Measurements from ENCODE around the gene HOXC6. TPM values are rescaled to one million over a fixed set of nuclear protein-coding genes. Genes with fewer than 3 reads are reported as not detected.

Gene HOXC6
- polyA plus RNA-seq, 3 donors: not detected

GRCh38 chr12:54003625-54004024 lies 24.6 kb upstream of the HOXC6 start:
- peaks cover 2 to 15% of the 10 kb centered on the region in 2 donors for H3K36me3 Mint-ChIP-seq
- H3K4me3 ChIP-seq (replicated peaks in 1 of 3; ENCODE audit: low read depth in 2 of 3, low read length in 3 of 3): no peak overlapping the region
- H2AFZ ChIP-seq (ENCODE audit: insufficient read depth, low read depth, low read length, poor library complexity, severe bottlenecking): no peak overlapping the region
- no peak overlapping the region for H3K9ac ChIP-seq (ENCODE audit: insufficient read depth, low read length, poor library complexity, severe bottlenecking)
- H4K20me1 ChIP-seq (ENCODE audit: insufficient read depth, low read length): no peaks in the 10 kb centered on the region
- peaks cover 5 to 67% of the 10 kb centered on the region in 2 donors for H3K9me3 ChIP-seq (replicated peaks in 1 of 2; ENCODE audit: control insufficient read depth in 1 of 2, insufficient read depth in 1 of 2, low read length in 2 of 2)
- 37% methylated on average over 3 of the region's 3 CpGs for whole genome bisulfite sequencing (ENCODE audit: insufficient coverage)
- no peak overlapping the region for H3K4me2 ChIP-seq (replicated peaks; ENCODE audit: extremely low read depth, low read length, poor library complexity, severe bottlenecking)
- peaks cover 24% of the 10 kb centered on the region for H3K4me1 Mint-ChIP-seq
- peaks cover 87 to 98% of the 10 kb centered on the region in 2 donors for H3K27me3 ChIP-seq (ENCODE audit: control insufficient read depth in 2 of 2, insufficient read depth in 2 of 2, low read length in 2 of 2)
- no peak overlapping the region for H3K27ac Mint-ChIP-seq
- no peak overlapping the region for H3K27ac ChIP-seq (ENCODE audit: low read depth in 1 of 2, low read length in 2 of 2)
- no peaks in the 10 kb centered on the region for H3K36me3 ChIP-seq (replicated peaks in 1 of 2; ENCODE audit: control insufficient read depth in 1 of 2, insufficient read depth in 2 of 2, low read length in 2 of 2)
- H3K9me3 Mint-ChIP-seq: peaks cover 0 to 38% (median 18%) of the 10 kb centered on the region in 7 donors
- peaks cover 18 to 28% of the 10 kb centered on the region in 2 donors for H3K4me1 ChIP-seq (ENCODE audit: control insufficient read depth in 1 of 2, insufficient read depth in 2 of 2, low read length in 2 of 2)
- DNase-seq: no peak
- H3K4me3 Mint-ChIP-seq: peak overlapping the region in 1 of 2 donors; percentile 77
- H3K79me2 ChIP-seq (ENCODE audit: insufficient read depth, low read length): no peaks in the 10 kb centered on the region
- TF ChIP-seq CTCF (IDR thresholded peaks at IDR 0.05): no peak
- intact Hi-C loops (cut with micrococcal nuclease): no loop called here
- peaks cover 98 to 100% (median 100%) of the 10 kb centered on the region in 3 donors for H3K27me3 Mint-ChIP-seq (ENCODE audit: low read depth in 3 of 3)

GRCh38 chr12:54004063-54004840 lies 24.0 kb upstream of the HOXC6 start:
- H3K27me3 ChIP-seq (ENCODE audit: control insufficient read depth in 2 of 2, insufficient read depth in 2 of 2, low read length in 2 of 2): peaks cover 84 to 97% of the 10 kb centered on the region in 2 donors
- H2AFZ ChIP-seq (ENCODE audit: insufficient read depth, low read depth, low read length, poor library complexity, severe bottlenecking): no peak overlapping the region
- H3K27ac ChIP-seq (ENCODE audit: low read depth in 1 of 2, low read length in 2 of 2): no peak overlapping the region
- peak overlapping the region in 1 of 2 donors; percentile 77 for H3K4me3 Mint-ChIP-seq
- H3K27ac Mint-ChIP-seq: no peak overlapping the region
- intact Hi-C loops (cut with micrococcal nuclease): no loop called here
- no peaks in the 10 kb centered on the region for H4K20me1 ChIP-seq (ENCODE audit: insufficient read depth, low read length)
- no peak overlapping the region for H3K9ac ChIP-seq (ENCODE audit: insufficient read depth, low read length, poor library complexity, severe bottlenecking)
- peaks cover 18 to 28% of the 10 kb centered on the region in 2 donors for H3K4me1 ChIP-seq (ENCODE audit: control insufficient read depth in 1 of 2, insufficient read depth in 2 of 2, low read length in 2 of 2)
- no peaks in the 10 kb centered on the region for H3K36me3 ChIP-seq (replicated peaks in 1 of 2; ENCODE audit: control insufficient read depth in 1 of 2, insufficient read depth in 2 of 2, low read length in 2 of 2)
- WGBS (ENCODE audit: insufficient coverage): 13% methylated on average over 6 of the region's 20 CpGs
- H3K27me3 Mint-ChIP-seq (ENCODE audit: low read depth in 3 of 3): peaks cover 96 to 99% (median 98%) of the 10 kb centered on the region in 3 donors
- H3K79me2 ChIP-seq (ENCODE audit: insufficient read depth, low read length): no peaks in the 10 kb centered on the region
- peaks cover 25% of the 10 kb centered on the region for H3K4me1 Mint-ChIP-seq
- no peak overlapping the region for H3K4me3 ChIP-seq (replicated peaks in 1 of 3; ENCODE audit: low read depth in 2 of 3, low read length in 3 of 3)
- H3K36me3 Mint-ChIP-seq: peaks cover 2 to 12% of the 10 kb centered on the region in 2 donors
- peaks cover 5 to 64% of the 10 kb centered on the region in 2 donors for H3K9me3 ChIP-seq (replicated peaks in 1 of 2; ENCODE audit: control insufficient read depth in 1 of 2, insufficient read depth in 1 of 2, low read length in 2 of 2)
- no peak for DNase-seq
- TF ChIP-seq CTCF (IDR thresholded peaks at IDR 0.05): no peak
- no peak overlapping the region for H3K4me2 ChIP-seq (replicated peaks; ENCODE audit: extremely low read depth, low read length, poor library complexity, severe bottlenecking)
- H3K9me3 Mint-ChIP-seq: peaks cover 0 to 33% (median 18%) of the 10 kb centered on the region in 7 donors

Measured in CD14-positive monocyte (primary cell).